Type B pancreatic cell (in vitro differentiated cells): ENCODE measurements around the gene SNX5. TPM values are rescaled to one million over a fixed set of nuclear protein-coding genes. Genes with fewer than 3 reads are reported as not detected.

Source experiments
- DNase-seq: peaks from one replicate; pipeline ENCODE4 v3.0.0; 2021; ENCODE audit warnings: mixed read lengths; ENCODE audit not compliant: unreplicated experiment; ENCODE audit errors: extremely low spot score
- H3K27ac Mint-ChIP-seq: 2 replicates; pipeline ENCODE4 v1.8.0; 2021; ENCODE audit warnings: mild to moderate bottlenecking, mixed read lengths
- H3K27me3 Mint-ChIP-seq: 2 replicates; pipeline ENCODE4 v1.8.0; 2021; ENCODE audit warnings: mixed read lengths
- H3K36me3 Mint-ChIP-seq: 2 replicates; pipeline ENCODE4 v1.8.0; 2021; ENCODE audit warnings: mixed read lengths
- H3K4me1 Mint-ChIP-seq: one replicate; pipeline ENCODE4 v1.8.0; 2021; ENCODE audit warnings: mixed read lengths; ENCODE audit not compliant: unreplicated experiment
- H3K4me3 Mint-ChIP-seq: 2 replicates; pipeline ENCODE4 v1.8.0; 2021; ENCODE audit warnings: mild to moderate bottlenecking, mixed read lengths
- H3K9me3 Mint-ChIP-seq: 2 replicates; pipeline ENCODE4 v1.8.0; 2021; ENCODE audit warnings: mixed read lengths
- CTCF ChIP-seq: fragments of 200-600 bp; sonication (generic); conservative IDR thresholded peaks from 2 replicates; pipeline ENCODE4 v1.5.0; 2021; ENCODE audit warnings: antibody characterized with exemption, mild to moderate bottlenecking
- total RNA-seq: library from RNA; stranded (reverse); gene quantifications from 2 replicates; pipeline ENCODE4 v1.2.1, GENCODE V29; 2021; ENCODE audit warnings: low replicate concordance

SNX5 gene
- total RNA-seq, 1 donor from 2014 or later, result 115 TPM

DNA sequence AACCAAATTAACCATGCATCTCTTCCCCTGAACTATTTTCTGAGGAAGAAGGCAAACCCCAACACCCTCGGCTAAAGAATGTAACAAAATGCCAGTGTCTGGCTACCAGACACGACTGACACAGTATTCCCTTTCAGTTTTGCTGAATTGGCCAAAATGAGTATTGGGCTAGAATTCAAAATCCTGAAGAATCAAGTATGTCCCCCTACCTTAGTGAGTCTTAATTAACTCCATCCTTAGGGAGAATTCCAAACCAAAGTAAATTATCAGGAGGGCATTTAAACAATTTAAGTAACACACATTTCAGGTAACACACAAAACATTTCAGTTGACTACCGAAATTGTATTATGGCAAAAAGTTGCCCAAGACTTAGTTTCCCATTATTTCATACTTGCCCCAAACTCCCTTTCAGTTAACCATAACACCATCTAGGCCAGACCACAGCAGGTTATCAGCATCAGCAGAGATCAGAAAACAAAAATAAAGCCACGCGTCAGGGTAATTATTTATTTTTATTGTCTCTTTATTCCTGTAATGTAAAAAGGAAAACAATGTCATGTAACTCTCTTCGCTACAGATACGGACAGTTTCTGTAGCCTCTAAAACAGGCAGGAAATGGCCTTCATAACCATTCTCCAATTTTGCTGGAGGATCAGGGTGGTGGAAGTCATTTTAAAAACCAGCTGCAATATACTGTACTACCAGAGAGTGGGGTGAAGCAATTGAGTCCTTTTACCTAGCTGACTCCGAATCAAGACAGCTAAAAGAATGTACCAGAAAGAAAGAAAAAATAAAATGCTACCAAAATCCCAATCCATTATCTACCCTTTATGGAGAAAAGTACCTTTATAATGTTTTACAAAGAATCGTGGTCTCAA, 1.9 kb downstream of the SNX5 start:
- Mint-ChIP-seq H3K9me3 (no peaks in the 10 kb centered on the region), H3K4me1 (peaks cover 54% of the 10 kb centered on the region), H3K36me3 (peaks cover 24% of the 10 kb centered on the region), H3K27ac (peak overlapping the region; percentile 99), H3K4me3 (peak overlapping the region; percentile 97), H3K27me3 (no peaks in the 10 kb centered on the region)
- DNase-seq, result no peak
- peak; percentile 53 for TF ChIP-seq CTCF

- H3K36me3 Mint-ChIP-seq, result peaks cover 23% of the 10 kb centered on the region
- DNase-seq, result no peak
- peak overlapping the region; percentile 97 for H3K4me3 Mint-ChIP-seq
- H3K27me3 Mint-ChIP-seq, result no peaks in the 10 kb centered on the region
- peaks cover 55% of the 10 kb centered on the region for H3K4me1 Mint-ChIP-seq
- no peak for TF ChIP-seq CTCF
- peak overlapping the region; percentile 99 for H3K27ac Mint-ChIP-seq
- no peaks in the 10 kb centered on the region for H3K9me3 Mint-ChIP-seq
These were observed 3.4 kb downstream of the SNX5 start for GRCh38 chr20:17965042-17965697.

GRCh38 chr20:17964632-17965031, 4.0 kb downstream of the SNX5 start:
- Mint-ChIP-seq H3K4me3 (peak overlapping the region; percentile 97), H3K9me3 (no peaks in the 10 kb centered on the region)

DNA sequence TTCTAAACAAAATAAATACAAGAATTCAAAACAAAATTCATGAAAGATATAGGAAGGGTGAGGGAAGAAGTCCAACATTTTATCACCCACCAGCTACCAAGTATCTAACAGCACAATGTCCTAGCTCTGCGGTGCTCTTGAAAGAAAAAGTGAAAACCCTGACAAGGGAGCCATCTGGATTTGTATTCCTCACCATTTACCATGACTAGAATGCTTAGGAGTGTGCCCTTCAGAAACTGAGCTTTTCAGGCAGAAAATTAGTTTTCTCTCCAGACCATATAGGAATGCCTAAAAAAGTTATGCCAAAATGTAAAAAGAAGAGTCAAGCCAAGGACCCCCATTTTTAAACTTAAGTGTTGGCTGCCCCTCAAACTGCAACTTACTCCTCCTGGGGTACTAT, 4.5 kb downstream of the SNX5 start:
- no peak for TF ChIP-seq CTCF
- no peaks in the 10 kb centered on the region for H3K27me3 Mint-ChIP-seq
- H3K27ac Mint-ChIP-seq, result peak overlapping the region; percentile 72
- H3K36me3 Mint-ChIP-seq, result peaks cover 23% of the 10 kb centered on the region
- H3K9me3 Mint-ChIP-seq, result no peaks in the 10 kb centered on the region
- no peak for DNase-seq
- peaks cover 64% of the 10 kb centered on the region for H3K4me1 Mint-ChIP-seq
- H3K4me3 Mint-ChIP-seq, result peak overlapping the region; percentile 97

More at GRCh38 chr20:17964632-17965031, 4.0 kb downstream of the SNX5 start:
- H3K4me1 Mint-ChIP-seq, result peaks cover 59% of the 10 kb centered on the region
- H3K36me3 Mint-ChIP-seq, result peaks cover 23% of the 10 kb centered on the region
- no peak for DNase-seq
- no peak for TF ChIP-seq CTCF
- H3K27me3 Mint-ChIP-seq, result no peaks in the 10 kb centered on the region
- peak overlapping the region; percentile 72 for H3K27ac Mint-ChIP-seq

GRCh38 chr20:17963114-17963897, 5.3 kb downstream of the SNX5 start:
- peak overlapping the region; percentile 59 for H3K27ac Mint-ChIP-seq
- H3K4me3 Mint-ChIP-seq, result peak overlapping the region; percentile 63
- peaks cover 23% of the 10 kb centered on the region for H3K36me3 Mint-ChIP-seq
- peaks cover 71% of the 10 kb centered on the region for H3K4me1 Mint-ChIP-seq
- no peak for TF ChIP-seq CTCF
- no peaks in the 10 kb centered on the region for H3K9me3 Mint-ChIP-seq
- no peak for DNase-seq
- no peaks in the 10 kb centered on the region for H3K27me3 Mint-ChIP-seq
